Urothelium cell line (cell line): ENCODE measurements around the gene PLCH1.
A peak's percentile ranks its signal among the peaks of the same experiment; 100 is the strongest.

Experiments
- DNase-seq: peaks from one replicate; pipeline ENCODE4 v3.0.0; 2011; ENCODE audit warnings: low spot score, mixed read lengths
- FAIRE-seq: peaks from 2 replicates; lab custom pipeline; 2011; peaks lifted over from hg19 to GRCh38; lab: Jason Lieb, UNC

PLCH1 gene

GRCh38 chr3:155364492-155364891, 380.4 kb downstream of the PLCH1 start:
- FAIRE-seq = no peak
- DNase-seq = no peak

GRCh38 chr3:155363690-155364070, 381.2 kb downstream of the PLCH1 start:
- DNase-seq = no peak
- no peak for FAIRE-seq

- no peak for DNase-seq
- FAIRE-seq = no peak
Observed at GRCh38 chr3:155362808-155363689, 381.8 kb downstream of the PLCH1 start.

GRCh38 chr3:155360281-155360680, 384.6 kb downstream of the PLCH1 start:
- no peak for FAIRE-seq
- DNase-seq = no peak

- DNase-seq (no peak), FAIRE-seq (no peak)
Observed at GRCh38 chr3:155356594-155357370, 388.1 kb downstream of the PLCH1 start.

GRCh38 chr3:155354658-155355057, 390.2 kb downstream of the PLCH1 start:
- DNase-seq = no peak
- no peak for FAIRE-seq

GRCh38 chr3:155352900-155353490, 391.9 kb downstream of the PLCH1 start:
- DNase-seq (peak; percentile 6), FAIRE-seq (no peak)

GRCh38 chr3:155350571-155350970, 394.3 kb downstream of the PLCH1 start:
- DNase-seq = no peak
- no peak for FAIRE-seq

- FAIRE-seq (no peak), DNase-seq (no peak)
Observed at GRCh38 chr3:155347901-155348300, 397.0 kb downstream of the PLCH1 start.

- no peak for FAIRE-seq
- DNase-seq = no peak
Observed at GRCh38 chr3:155342344-155342743, 402.5 kb downstream of the PLCH1 start.

GRCh38 chr3:155339052-155339451, 405.8 kb downstream of the PLCH1 start:
- DNase-seq = no peak
- FAIRE-seq = no peak

GRCh38 chr3:155335724-155336354, 409.0 kb downstream of the PLCH1 start:
- FAIRE-seq (no peak), DNase-seq (no peak)

- DNase-seq (no peak), FAIRE-seq (no peak)
Observed at GRCh38 chr3:155334914-155335723, 409.8 kb downstream of the PLCH1 start.

GRCh38 chr3:155334215-155334913, 410.5 kb downstream of the PLCH1 start:
- no peak for FAIRE-seq
- no peak for DNase-seq

- no peak for FAIRE-seq
- DNase-seq = no peak
Observed at GRCh38 chr3:155332716-155333115, 412.2 kb downstream of the PLCH1 start.

- no peak for DNase-seq
- FAIRE-seq = no peak
Observed at GRCh38 chr3:155331078-155331477, 413.8 kb downstream of the PLCH1 start.

- FAIRE-seq (no peak), DNase-seq (no peak)
Observed at GRCh38 chr3:155330370-155330769, 414.5 kb downstream of the PLCH1 start.

GRCh38 chr3:155329513-155330048, 415.3 kb downstream of the PLCH1 start:
- DNase-seq (no peak), FAIRE-seq (no peak)

- DNase-seq (no peak), FAIRE-seq (no peak)
Observed at GRCh38 chr3:155327871-155328270, 417.0 kb downstream of the PLCH1 start.
